ENCODE results near the gene FAAP100.

The FAAP100 gene

DNA sequence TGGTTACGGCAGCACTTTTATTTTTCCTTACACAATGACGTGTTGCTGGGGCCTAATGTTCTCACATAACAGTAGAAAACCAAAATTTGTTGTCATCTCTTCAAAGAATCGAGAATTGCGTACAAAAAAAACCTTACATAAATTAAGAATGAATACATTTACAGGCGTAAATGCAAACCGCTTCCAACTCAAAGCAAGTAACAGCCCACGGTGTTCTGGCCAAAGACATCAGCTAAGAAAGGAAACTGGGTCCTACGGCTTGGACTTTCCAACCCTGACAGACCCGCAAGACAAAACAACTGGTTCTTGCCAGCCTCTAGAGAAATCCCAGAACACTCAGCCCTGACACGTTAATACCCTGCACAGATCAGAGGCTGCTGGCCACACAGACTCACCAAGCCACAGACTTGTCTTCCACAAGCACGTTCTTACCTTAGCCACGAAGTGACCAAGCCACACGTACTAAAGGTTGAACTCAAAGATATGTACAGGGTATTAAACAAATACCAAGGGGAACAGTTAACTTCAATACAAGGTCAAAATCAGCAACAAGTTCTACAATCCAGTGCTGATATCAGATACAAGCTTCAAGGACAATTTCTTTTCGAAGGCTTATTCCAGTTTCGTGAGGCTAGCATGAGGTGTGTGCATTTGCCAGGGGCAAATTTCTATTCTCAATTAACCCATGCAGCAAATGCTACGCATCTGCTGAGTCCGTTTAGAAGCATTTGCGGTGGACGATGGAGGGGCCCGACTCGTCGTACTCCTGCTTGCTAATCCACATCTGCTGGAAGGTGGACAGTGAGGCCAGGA, 42.0 kb downstream of the FAAP100 start:
- DNase-seq = no peak

GRCh38 chr17:81509207-81509971, 42.8 kb downstream of the FAAP100 start:
- peak; percentile 54 for DNase-seq

- peak; percentile 61 for DNase-seq
Observed at GRCh38 chr17:81508639-81509206, 43.4 kb downstream of the FAAP100 start.

DNA sequence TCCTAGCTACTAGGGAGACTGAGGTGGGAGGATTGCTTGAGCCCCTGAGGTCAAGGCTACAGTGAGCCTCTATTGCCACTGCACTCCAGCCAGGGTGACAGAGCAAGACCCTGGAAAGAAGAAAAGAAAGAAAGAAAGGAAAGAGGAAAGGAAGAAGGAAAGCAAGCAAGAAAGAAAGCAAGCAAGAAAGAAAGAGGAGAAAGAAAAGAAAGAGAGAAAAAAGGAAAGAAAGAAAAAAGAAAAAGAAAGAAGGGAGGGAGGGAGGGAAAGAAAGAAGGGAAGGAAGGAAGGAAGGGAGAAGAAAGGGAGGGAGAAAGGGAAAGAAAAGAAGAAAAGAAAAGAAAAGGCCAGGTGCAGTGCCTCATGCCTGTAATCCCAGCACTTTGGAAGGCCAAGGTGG, 48.5 kb downstream of the FAAP100 start:
- no peak for DNase-seq

DNA sequence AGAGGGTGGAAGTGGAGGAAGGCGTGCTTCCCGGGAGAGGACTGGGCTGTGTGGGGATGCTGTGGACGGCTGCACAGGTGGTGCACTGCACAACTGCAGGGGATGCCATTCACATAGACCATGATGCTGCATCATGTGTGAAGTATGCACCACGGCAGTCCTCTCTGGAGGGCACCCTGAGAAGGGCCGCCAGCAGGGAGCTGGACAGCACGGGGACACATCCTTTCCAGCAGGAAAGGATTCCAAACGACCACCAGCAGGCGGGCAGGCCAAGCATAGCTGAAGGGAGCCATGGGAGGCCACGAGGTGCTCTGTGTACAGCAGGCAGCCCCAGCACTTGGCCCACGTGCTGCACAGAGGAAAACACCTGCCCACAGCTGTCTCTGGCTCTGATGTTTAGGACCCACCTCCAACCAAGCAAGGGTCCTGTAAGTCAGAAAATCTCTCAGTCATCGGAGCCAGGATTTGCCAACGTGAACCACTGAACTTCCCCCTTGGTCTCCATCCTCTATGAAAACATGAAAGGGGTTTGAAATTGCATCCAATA, 49.6 kb downstream of the FAAP100 start:
- no peak for DNase-seq

DNA sequence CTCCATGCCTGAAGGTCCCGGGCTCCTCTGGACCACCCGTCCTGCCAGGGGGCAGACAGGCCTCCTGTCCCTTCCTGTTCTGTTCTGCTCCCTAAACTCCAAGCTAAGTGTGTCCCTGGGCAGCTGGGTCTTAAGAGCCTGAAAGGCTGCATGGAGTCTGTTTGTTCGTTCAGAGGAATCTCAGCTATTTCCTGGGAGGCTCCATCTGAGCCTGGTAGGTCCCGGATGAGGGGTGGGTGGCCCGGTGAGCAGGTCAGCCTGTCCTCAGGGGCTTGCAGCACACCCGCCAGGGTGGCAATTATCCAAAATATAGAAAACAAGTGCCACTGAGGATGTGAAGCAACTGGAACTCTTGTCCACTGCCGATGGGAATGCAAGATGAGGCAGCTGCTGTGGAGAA, 52.1 kb downstream of the FAAP100 start:
- no peak for DNase-seq

DNA sequence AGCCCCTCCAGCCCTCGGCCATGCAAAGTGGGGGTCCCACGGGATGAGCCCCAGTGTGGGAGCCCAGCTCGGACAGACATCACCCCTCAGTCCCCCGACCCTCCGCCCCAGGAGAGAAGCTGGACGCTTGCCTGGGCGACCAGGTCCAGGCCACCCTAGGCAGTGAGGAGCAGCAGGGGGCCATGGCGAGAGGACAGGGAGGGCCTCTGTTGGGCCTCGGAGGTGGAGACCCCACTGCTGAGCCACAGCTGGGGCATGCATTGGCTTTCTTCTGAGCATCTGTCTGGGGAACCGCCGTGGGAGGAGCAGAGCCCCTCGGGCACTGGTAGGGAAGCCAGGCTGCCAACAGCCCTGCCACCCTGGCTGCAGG, 52.6 kb downstream of the FAAP100 start:
- no peak for DNase-seq

DNA sequence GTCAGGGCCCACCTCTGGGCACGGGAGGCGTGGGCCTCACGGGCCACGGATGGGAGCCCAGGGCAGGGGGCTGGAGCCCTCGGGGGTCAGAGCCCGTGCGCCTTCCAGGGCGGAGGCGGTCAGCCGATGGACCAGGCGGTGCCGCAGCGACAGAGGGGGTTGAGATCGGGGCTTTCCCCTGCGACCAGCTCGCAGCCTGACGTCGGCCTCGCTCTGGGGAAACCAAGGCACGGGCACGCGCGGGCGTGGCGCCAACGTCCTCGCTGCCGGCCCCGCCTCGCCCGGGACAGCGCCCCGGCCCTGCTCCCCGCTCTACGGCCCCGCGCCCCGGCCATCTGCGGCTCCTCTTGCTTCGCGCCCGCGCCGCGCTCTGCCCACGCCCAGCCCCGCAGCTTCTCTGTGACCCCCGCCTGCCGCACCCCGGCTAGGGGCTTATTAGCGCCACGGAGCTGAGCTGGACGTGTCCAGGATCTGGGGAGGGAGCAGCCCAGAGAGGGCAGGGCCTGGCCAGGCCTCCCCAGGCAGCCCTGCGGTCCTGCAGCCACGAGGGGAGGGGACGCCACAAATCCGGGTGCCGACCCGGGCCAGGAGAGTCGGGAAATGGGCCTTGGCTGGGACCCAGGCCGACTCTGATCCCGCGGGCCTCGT, 53.1 kb downstream of the FAAP100 start:
- DNase-seq = no peak

GRCh38 chr17:81494626-81495377, 57.4 kb downstream of the FAAP100 start:
- DNase-seq = no peak

DNA sequence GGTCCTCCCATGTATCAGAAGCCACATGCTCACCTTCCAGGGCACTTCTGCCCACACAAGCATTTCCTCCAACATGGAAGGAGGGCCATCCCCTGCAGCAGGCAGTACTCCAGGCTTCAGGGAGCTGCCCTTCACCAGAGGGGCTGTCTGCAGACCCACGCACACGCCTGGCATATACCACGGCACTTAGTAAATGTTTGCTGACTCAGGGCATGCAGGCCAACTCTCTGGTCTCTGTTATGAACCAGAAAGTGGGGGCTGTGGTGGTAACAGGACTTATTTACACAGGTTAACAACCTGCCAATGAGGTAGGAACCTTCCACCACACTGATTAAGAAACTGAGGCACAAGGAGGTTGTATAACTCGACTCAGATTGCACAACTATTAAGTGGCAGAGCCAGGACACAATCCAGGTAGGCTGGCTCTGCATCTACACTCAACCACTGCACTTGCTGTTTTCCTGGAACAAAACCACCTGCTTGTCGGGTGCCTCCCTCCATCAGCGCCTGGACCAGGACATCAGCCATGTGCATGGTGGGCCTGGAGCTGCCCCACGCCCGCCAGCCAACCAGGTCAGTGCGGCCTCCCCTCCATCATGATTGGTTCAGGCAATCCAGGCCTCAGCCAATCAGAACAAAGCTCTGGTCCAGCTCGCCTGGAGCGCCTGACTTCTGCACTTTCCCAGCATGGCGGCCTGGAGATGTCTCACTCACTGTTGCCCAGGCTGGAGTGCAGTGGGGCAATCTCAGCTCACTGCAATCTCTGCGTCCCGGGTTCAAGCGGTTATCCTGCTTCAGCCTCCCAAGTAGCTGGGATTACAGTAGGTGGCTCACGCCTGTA, 58.7 kb downstream of the FAAP100 start:
- no peak for DNase-seq

DNA sequence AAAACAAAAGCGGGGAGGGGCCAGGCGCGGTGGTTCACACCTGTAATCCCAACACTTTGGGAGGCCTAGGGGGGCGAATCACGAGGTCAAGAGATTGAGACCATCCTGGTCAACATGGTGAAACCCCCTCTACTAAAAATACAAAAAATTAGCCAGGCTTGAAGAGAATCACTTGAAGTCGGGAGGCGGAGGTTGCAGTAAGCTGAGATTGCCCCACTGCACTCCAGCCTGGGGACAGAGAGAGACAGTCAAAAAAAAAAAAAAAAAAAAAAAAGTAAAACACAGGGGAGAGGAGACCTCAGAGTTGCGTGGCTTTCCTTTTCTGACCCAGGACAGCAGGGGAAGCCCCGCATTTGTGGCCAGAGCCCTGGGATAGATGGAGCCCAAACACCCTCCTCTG, 59.4 kb downstream of the FAAP100 start:
- no peak for DNase-seq

- no peak for DNase-seq
Observed at GRCh38 chr17:81492202-81492601, 60.0 kb downstream of the FAAP100 start.

GRCh38 chr17:81491761-81492160, 60.4 kb downstream of the FAAP100 start:
- no peak for DNase-seq

DNA sequence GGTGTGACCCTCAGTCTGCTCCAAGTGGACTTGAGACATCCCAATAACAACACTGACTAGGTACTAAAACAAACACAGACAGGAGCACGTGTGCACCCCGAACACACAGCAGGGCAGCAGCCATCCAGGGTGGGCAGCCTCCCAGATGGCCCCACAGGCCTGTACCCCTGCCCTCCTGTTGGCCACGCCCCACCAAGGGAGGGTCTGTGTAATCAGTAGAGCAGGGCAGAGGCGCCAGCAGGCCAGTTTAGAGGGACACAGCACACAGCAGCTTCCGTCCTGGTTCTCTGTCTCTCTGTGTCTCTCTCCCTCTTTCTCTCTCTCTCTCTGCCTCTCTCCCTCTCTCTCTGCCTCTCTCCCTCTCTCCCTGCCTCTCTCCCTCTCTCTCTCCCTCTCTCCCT, 61.0 kb downstream of the FAAP100 start:
- DNase-seq = no peak

- DNase-seq = no peak
Observed at GRCh38 chr17:81489998-81490992, 61.9 kb downstream of the FAAP100 start.
